HG03558 (cell line): ENCODE results near the gene SUDS3.

ENCODE experiments used
- ATAC-seq: cut with Tn5 transposase; IDR thresholded peaks from one replicate; pipeline ENCODE4 v1.9.1; 2021; ENCODE audit warnings: moderate number of reproducible peaks; ENCODE audit not compliant: unreplicated experiment; ENCODE audit errors: extremely low read depth

SUDS3 gene

DNA sequence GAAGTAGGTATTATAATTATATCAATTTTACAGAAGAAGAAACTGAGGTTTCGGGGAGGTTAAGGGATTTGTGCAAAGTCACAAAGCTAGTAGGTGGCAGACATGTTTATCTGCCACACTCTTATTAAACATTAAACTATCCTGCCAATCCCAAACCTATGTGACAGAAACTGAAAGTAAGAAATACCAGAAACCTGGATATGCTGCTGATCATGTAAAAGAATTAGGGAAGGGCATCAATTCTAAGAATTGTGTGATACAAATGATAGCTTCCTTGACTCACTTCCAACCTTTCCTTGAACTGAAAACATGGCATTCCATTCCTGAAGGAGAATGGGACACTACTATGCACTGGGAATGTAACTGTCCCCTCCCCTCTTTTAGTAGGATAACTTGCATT, 20.5 kb upstream of the SUDS3 start:
- ATAC-seq = no peak

DNA sequence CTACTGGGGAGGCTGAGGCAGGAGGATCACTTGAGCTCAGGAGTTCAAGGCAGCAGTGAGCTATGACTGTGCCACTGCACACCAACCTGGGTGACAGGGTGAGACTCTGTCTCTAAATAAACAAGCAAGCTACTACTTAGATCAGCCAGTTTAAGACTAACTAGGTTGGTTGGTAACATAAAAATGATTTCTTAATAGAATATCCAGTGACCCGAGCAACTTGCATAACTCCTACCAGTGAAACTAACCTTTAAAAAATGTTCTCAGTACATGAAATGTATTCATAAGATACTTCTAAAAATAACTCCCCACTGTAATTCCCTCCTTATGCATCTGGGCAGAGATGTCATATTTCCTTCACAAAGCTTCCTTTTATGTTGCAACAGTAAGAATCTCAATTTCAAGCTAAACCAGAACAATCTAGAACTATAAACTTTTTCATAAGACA, 19.5 kb upstream of the SUDS3 start:
- ATAC-seq = no peak

DNA sequence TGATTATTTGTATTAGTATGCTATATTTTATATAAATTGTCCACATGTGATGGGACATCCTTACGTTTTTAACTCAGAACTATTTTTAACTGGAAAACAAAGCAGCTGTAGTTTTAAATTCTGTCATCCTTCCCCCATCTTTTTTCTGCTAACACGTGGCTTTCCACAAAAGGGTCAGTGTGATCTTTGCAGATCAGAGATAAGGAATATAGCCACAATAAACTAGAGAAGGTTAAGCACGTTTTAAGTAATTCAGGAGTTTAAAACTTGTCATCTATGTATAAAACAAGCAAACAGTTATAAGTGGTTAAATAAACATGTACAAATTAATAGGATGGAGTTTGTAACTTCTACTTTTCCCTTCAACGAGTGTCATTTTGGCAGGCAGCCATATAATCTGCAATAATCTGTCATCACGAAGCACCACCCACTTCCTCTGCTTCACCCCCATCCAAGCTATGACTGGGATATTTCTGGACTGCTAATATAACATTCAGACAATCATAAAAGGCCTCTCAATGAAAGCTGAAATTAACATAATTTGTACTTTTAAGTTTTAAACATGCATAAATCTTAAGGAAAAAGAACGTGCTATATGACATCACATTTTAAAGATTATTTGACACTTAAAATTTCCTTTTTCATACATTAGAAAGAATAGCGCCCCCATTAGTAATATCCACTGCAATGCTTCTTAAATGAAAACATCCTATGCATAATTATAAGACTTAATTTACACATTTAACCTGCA, 18.9 kb upstream of the SUDS3 start:
- no peak for ATAC-seq

DNA sequence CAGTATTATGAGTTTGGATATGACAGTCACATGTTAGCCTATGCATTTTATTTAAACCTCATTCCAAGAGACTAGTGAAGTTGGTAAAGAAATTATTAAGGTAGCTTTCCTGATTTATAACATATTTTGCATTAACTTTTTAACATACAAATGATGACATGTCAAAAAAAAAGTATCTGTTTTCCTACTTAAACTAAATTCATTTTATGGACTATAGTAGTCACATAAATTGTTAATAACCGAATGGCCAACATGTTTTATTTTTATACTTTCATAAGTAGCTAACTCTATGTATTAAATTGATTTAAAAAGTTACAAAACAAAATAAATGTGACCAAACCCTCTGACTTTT, 18.4 kb upstream of the SUDS3 start:
- no peak for ATAC-seq

DNA sequence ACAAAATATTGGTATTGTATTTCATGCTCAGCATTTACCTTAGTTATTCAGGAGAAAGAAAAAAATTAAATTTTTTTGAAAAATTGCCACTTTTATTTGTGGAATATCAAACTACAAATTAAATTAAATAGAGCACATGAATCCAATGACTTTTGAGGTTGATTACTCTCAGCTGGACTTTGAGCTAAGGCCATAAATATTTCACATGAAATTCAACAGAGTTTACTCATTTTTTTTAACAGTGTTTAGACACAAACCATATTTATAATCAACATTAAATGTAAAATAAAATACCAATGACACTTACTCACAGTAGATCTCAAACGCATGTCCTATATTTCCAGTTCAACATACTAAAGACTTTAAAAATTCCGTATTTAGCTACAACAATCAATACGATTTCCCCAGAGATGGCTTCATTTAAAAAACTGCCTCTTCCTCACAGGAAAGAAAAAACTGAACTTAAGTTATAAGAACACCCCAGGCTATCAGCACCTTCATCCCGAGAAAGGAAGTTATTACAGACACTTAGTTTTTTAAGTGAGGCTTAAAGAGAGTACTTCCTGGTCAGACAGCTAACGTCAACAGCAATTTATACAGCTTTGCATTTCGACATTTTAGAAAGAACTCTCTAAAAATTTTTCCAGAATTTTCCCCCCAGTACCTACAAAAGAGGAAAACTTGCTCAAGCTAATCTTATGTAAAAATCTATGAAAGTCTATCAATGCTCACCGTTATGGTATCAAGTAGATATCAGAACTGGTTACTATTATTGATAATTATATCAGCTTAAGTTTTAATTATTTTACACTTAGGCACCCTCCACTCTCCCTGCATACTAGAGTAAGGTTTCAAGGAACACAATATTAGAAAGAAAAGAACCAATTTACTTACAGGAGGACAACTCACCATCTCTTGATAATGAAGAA, 17.5 kb upstream of the SUDS3 start:
- ATAC-seq = no peak

DNA sequence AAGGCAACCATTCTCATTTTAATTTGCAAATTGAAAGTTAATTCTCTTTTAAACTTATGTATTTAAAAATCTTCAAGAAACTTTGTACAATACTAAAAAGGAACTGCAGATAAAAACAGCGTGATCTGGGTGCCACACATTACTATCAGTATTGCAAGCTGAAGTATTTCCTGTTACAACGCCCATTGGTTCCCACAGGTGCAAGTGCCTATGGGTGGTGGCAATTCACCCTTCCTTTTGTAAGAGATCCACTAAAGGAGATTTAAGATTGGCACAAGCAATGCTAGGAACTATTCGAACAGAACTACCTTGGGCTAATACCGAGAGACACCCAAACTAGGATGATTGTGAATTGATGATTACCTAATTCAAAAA, 16.8 kb upstream of the SUDS3 start:
- no peak for ATAC-seq

DNA sequence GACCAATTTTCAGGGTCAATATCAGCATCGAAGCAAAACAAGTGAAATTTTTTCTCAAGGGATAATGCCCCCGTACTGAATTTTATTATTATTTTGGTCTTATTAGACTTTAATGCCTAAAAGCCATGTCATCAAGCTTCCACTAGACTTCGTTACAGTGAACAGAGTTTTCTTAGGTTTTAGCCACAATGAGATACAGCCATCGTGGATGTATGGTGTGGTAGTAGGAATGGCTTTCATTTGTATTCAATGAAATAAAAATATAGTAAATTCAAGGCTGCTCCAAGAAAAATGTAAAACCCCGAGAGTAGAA, 15.3 kb upstream of the SUDS3 start:
- ATAC-seq = no peak

DNA sequence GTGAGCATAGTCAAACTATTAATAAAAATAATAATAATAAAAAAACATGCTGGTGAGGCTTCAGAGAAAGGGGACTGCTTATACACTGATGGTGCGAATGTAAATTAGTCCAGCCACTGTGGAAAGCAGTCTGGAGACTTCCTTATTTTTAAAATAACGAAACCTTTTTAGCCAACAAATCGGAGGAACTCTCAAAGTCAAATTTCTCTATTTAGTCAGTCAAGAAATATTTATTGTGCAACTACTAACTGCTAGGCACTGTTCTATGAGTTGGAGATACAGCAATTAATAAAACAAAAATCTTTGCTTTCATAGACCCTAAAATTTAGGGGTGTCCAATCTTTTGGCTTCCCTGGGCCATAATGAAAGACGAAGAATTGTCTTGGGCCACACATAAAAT, 14.5 kb upstream of the SUDS3 start:
- no peak for ATAC-seq

DNA sequence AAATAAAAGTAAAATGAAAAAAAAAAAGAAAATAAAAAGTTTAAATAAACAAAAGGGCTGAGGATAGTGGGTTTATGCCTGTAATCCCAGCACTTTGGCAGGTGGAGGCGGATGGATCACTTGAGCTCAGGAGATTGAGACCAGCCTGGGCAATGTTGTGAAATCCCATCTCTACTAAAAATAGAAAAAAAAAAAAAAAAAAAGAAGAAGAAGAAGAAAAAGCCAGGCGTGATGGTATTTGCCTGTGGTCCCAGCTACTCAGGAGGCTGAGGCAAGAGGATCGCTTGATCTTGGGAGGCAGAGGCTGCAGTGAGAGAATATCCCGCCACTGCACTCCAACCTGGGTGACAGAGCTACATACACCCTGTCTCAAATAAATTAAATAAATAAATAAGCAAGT, 7.5 kb upstream of the SUDS3 start:
- ATAC-seq = no peak

DNA sequence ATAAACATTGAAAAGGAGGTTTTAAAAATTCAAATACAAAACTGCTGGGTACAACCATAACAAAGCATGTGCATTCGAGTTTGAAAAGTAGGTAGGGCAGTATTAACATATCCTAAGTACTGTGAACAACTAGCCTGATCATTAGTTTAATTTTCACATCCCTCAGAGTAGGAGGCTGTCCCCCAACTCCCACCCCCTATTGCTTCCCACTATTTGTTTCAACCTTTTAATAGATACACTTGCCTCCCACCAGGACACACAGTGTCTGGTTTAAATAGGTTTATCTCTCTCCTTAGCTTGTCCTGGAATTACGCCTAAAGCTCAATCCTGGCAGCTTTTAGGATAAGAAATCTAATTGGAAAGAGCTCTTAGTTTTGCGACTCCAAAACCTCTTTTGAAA, 5.8 kb upstream of the SUDS3 start:
- no peak for ATAC-seq

DNA sequence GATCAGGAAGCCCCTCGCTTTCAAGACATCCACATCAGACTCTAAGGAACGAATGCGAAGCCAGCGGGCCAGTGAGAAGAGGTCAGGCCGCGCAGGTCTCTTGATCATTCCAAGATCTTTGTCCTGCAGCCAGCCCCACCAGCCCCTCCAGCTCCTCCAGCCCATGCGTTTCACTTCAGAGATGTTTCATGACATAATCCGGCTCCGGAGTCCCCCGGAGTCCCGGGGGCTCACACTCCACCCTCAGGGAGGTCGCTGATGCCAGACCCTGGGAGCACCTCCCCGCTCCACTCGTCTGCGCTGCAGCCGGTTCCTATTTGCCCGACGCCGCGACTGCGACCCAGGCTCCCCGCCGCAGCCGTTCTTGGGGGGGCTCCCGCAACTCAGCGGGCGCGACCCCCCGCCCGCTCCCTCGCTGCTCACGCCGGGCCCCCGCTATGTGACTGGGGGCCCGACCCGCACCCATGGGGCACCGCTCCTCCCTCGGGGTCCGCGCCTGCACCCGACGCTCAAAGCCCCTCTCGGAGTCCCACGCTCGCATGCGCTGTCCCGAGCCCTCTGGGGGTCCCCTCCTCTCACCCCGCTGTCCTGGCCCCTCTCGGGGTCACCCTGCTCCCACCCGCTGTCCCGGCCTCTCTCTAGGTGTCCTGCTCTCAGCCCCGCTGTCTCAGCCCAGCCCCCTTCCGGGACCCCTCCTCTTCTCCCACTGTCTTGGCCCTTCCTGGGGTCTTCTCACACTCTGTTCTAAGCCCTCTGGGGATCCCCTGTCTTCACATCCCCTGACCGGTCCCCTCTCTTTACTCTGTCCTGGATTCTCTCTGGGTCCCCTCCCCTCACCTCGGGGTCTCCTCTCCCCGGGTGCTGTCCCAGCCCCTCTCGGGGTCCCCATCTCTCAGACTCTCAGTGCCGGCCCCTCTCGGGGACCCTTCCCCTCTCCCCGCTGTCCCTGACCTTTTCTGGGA, 4.8 kb upstream of the SUDS3 start:
- ATAC-seq = no peak

DNA sequence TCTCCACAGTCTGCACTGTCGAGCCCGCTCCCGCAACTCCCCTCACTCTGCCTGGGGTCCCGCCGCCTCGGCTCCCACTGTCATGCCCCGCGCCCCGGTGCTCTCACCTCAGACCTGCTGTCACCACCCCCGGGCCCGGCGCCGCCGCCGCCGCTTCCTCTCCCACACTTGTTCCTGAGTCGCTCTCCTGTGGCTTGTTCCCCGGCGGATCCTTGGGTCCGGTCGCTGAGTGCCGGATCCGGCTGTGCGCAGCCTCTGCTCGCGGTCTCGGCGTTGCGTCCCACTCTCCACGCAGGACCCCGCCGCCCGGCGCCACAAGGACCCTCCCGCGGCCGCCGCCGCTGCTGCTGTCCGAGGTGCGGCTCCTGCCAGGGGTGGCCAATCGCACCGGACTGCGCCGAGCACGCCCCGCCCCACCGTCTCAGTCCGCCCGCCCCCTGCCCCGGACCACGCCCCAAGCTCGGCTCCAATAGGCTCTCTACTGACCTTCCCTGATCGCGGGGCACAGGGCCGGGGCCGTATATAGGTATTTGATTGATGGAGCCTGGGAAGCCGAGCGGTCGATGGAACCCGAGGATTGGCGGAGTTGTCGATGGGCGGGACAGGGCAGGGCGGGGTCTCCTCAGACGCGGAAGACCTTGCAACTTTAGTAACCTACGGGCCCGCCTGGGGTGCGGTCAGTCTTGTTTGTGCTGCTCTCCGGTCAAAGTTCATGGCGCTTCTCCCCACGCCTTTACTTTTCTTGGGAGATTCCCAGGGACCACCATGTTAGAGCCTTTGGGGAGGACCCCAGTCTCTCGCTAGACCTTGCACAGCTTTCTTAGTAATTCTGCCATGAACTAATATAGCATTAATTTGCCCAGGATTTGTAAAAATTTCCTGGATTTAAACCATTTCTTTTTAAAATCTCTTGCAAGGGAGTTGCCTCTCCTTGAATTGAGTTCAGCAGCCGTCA, 3.5 kb upstream of the SUDS3 start, which contains the start of gene TAOK3:
Gene TAOK3, minus strand, starts transcription at position 367 of the 955 bp plus-strand sequence. CDS start 117,340 bp downstream, outside the sequence.
- peak; percentile 41 for ATAC-seq

DNA sequence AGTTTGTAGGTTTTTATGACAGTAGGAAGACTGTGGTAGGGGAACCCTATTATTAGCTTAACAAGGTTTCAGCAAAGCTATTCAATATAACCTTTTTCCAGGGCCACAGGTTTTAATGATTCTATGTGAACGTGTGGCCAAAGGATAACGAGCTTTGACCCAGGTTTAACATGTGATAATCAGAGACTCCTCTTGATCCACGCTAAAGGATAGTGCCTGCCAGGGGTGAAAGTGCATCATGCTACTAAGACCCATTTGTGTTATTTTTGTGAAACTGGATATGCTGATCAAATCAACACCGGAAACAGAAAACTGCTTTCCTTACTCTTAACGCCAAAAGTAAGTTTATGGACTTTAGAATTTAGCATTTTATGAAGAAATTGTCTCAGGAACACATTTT, 2.7 kb upstream of the SUDS3 start:
- no peak for ATAC-seq

DNA sequence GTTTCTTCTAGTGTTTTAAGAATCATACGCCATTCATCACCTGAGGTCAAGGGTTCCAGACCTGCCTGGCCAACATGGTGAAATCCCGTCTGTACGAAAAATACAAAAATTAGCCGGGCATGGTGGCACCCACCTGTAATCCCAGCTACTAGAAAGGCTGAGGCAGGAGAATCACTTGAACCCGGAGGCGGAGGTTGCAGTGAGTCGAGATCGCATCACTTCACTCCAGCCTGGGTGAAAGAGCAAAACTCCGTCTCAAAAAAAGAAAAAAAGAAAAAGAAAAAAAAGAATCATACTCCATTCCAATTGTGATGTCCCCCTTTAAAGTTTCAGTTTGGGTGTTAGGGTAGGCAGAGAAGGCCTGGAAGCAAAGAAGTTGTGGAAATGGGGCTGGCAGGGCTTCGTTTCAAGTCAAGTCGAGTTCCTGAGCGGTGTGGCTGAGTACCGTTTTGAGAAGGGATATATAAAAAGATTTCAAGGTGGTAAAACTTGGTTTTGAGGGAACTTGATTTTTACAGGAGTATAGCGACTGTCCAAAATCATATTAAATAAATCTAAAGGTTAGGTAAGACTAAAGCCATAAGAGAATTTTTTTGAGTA, 2.1 kb upstream of the SUDS3 start:
- no peak for ATAC-seq

DNA sequence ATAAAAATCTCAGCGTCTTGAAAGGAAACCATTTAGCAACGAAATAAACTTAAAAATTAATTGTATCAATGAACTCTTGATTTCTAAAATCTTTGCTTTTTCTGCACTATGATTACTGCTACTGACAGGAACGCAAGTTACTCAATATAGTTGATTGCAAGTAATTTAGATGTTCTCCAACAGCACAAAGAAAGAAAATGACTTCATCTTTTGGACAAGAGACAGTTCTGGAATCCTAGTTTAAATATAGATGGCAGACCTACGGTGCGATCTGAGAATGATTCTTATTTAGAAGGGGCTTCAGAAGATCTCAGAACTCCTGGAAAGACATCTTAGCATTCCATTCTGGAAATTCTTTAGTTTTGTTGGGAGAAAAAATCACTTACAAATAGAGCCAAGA, 1.4 kb upstream of the SUDS3 start:
- no peak for ATAC-seq

DNA sequence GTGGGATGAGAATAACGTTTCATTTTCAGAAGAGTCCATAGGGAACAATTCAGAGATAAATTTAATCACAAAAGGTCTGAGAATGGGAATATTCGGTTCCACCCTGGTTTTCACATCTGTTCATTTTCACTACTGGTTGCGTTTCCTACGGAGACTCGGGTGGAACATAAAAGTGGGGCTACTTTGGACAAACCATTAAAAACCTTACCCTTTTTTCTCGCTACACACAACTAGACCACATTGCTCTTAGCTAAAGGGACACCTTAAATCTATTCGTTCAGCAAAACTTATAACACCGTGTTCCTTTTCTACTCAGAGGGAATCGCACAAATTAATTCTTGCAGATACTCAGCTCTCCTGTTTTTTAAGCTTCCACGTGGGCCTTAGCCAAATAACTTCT, 1.0 kb upstream of the SUDS3 start:
- ATAC-seq = no peak

DNA sequence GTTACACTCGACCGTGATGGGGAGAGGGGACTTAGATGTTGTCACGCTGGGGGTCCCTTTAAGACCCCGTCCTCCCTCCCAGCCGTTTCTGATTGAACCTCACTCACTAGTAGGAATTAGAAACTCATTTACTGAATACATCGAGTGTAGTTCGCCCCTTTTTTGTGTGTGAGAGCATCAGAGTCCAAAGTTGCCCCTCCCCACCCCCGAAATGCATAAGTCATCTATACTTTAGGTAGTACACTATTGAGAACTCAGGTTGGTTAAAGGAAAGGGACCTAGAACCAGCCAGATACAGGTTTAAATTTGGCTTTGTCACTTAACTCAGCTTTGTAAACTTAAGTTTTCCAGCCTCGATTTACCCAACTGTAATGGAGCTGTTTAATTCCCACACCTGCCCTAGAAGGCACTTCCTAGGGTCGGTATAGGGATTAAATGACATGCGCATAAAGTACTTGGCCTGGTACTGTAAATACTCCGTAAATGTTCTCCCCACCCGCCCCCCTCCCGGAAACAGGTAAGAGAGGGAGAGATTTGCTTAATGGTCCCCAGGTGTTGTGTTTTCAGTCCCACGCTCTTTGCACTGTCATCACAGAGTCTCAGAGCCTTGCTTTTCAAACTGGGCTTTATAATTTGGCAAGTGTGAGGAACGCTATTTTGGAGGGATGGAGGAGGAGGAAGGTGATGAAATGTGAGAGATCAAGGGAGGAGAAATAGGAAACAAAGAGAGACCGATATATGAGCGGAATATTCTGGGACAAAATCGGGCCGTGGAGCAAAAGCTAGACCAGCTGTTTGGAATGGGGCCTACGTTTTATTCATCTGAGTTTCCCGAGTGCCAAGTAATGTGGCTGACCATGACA, 897 bp downstream of the SUDS3 start:
- ATAC-seq = no peak

DNA sequence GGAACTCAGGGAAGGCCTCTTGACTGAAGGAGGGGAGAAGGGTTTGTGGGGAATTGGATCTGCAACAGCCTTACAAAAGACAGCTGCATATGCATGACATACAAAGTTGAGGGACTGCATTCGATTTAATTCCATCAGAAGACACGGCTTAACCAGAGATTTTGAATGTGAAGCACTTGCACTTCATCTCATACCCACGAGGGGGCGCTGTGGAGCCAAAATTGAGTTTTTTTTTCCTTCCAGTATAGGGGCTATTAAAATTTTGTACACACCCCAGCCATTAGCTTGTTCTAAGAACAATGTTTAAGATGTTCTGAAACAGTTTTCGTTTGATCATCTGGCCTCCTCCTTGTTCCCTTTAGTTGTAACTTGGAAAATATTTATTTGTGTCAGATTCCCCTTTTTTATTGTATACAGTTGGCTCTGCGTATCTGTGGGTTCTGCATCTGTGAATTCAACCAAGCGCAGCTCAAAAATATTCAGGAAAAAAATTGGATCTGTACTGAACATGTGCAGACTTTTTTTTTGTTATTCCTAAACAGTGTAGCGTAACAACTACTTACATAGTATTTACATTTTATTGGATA, 1.6 kb downstream of the SUDS3 start:
- ATAC-seq = no peak
